Ecto neural progenitor cell (in vitro differentiated cells): ENCODE data around the gene ATP1B1.
"Not testable (repeated sequence)": the region's sequence is repeated elsewhere in the genome, so short reads cannot be mapped to it uniquely, and the experiment has no call there.

Experiments
- DNase-seq: peaks from one replicate; pipeline ENCODE4 v3.0.0-alpha.2; 2018; ENCODE audit warnings: low spot score

ATP1B1 gene

GRCh38 chr1:169142129-169142528, 35.6 kb downstream of the ATP1B1 start:
- DNase-seq = no peak

GRCh38 chr1:169143346-169143745, 36.9 kb downstream of the ATP1B1 start:
- no peak for DNase-seq

GRCh38 chr1:169143984-169144383, 37.5 kb downstream of the ATP1B1 start:
- no peak for DNase-seq

- no peak for DNase-seq
These were observed 38.6 kb downstream of the ATP1B1 start for GRCh38 chr1:169144941-169145626.

GRCh38 chr1:169146576-169147214, 40.2 kb downstream of the ATP1B1 start:
- no peak for DNase-seq

GRCh38 chr1:169148472-169149252, 42.2 kb downstream of the ATP1B1 start:
- no peak for DNase-seq

DNA sequence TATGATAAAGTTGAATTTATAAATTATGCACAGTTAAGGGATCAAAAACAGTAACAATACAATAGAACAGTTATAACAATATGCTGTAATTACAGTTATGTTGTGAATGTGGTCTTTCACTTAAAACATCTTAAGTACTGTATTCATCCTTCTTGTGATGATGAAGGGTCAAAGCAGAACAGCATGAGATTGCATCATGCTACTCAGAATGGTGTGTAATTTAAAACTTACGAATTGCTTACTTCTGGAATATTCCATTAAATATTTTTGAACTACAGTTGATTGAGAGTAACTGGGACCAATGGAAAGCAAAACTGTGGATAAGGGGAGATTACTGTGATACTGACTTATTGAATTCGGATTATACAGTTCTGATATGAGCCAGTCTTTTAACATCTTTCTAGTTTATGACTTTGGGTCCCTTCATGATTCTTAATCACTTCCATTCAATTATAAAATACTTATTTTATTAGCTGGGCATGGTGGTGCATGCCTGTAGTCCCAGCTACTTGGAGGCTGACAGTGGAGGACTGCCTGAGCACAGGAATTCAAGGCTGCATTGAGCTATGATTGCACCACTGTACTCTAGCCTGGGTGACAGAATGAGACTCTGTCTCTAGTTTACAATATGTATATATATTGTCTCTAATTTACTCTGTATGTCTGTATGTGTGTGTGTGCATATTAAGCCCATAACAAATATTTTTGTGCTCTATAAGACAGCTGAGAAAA, 43.2 kb downstream of the ATP1B1 start:
- DNase-seq = no peak

DNA sequence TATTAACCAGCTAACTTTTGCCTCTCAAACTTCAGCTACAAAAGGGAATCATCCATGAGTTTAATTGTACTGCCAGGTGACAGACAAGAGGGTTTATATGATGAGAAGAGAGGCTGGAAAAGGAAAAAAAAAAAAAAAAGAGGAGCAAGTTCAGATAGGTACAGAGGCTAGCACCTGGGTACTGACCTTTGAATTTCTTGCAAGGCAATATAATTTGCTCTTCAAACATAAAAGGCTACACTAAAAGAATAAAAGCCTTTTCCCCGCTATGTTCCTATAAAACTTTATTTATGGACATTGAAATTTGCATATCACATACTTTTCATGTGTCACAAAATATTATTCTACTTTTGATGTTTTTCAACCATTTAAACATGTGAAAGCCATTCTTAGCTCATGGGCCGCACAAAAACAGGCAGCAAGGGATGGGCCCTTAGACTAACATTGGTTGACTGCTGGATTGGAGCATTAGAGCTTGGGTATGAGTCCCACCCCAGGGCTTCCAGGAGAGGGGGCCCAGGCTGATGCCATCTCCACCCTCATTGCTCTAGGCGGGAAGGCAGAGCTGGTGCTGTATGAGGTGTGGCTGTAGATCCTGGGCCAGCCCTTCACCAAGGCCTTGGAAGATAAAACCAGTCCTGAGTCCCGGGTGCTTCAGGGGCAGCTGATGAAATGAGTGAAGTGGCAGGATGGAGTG, 44.3 kb downstream of the ATP1B1 start:
- no peak for DNase-seq

- DNase-seq = no peak
These were observed 44.9 kb downstream of the ATP1B1 start for GRCh38 chr1:169151338-169151837.

DNA sequence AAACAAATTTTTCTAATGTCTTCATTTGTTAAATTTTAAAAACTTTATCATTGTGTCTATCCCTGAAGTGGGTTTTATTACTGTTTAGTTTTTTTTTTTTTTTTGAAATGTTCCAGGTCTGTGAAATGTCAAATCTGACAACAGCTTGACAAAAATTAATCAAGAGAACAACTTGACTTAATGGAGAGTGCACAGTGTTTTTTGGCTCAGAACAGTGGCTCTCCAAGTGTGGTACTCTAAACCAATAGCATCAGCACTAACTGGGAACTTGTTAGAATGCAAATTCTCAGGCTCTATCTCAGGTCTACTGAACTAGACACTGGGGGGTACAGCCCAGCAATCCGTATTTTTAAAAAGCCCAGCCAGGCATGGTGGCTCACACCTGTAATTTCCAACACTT, 49.2 kb downstream of the ATP1B1 start:
- no peak for DNase-seq

DNA sequence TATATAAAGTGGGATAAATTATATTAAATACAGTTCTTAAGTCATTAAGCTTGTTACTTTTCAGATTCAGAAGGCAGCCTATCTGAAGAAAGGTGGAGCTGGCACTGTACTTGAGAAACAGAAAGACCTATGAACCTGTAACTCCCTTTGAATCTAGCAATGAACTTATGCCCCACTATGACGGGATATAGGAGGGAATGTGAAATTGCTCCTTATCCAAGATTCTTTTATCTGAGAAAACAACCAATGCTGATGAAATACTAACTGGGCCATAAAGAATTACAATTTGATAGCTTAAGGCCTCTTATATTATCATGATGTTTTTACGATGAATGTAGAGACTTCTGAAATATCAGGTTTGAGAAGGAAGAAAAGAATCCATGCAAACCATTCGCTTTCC, 50.1 kb downstream of the ATP1B1 start:
- DNase-seq = no peak

DNA sequence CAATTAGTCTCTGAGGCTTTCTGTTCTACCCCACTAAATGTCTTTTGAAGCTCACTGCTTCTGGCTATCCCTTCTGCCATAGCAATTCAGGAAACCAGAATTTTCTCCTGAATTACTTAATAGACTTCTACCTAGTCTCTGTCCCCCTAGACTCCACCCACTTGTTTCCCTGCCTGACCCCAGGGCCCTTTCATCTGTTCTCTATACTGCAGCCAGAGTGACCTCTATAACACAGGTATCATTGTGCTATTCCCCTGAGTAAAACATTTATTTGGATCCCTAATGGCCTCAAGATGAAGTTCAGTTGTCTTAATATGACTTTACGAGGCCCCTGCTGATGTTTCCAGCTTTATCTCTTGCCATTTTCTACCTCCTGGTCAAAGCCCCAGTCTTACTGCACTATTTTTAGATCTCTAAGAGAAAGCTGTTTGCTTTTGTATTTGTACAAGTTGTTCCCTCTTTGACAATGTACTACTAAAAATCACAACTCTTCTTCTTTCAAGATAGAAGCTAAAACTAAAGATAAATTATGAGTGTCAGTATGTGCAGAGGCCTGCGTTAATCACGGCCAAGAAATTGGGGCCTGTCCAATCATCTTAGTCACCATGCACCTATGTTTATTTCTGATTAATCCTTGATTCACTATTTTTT, 54.5 kb downstream of the ATP1B1 start:
- no peak for DNase-seq

GRCh38 chr1:169161496-169162194, 55.2 kb downstream of the ATP1B1 start:
- no peak for DNase-seq

- DNase-seq = no peak
These were observed 56.6 kb downstream of the ATP1B1 start for GRCh38 chr1:169163059-169163458.

GRCh38 chr1:169175461-169175860, 69.0 kb downstream of the ATP1B1 start:
- DNase-seq = no peak

GRCh38 chr1:169179431-169179830, 72.9 kb downstream of the ATP1B1 start:
- DNase-seq = not testable (repeated sequence)

- no peak for DNase-seq
These were observed 73.7 kb downstream of the ATP1B1 start for GRCh38 chr1:169180174-169180573.
